SK-N-DZ (cell line): Measurements from ENCODE around the gene JAG2.

ENCODE experiments used
- DNase-seq: peaks from one replicate; pipeline ENCODE4 v3.0.0-alpha.2; 2015; ENCODE audit warnings: low spot score
- small RNA-seq, 2 experiments: library from RNA; depleted of rRNA; stranded (forward); fragments of <200 nt; gene quantifications; one replicate each; pipeline ENCODE3, GENCODE V24; 2014

JAG2 gene

GRCh38 chr14:105092171-105093037, 76.2 kb downstream of the JAG2 start:
- no peak for DNase-seq

GRCh38 chr14:105091517-105092170, 76.9 kb downstream of the JAG2 start:
- DNase-seq = no peak

GRCh38 chr14:105091054-105091516, 77.5 kb downstream of the JAG2 start:
- no peak for DNase-seq

Small RNA genes lying within 50 kb of the gene (small RNA-seq; reads per million reads assigned to genes)
- gene AL512356.2 (0 reads per million in 2 experiments), gene MIR6765 (0 reads per million in 2 experiments)
